Thyroid gland (tissue), 4 donors: ENCODE results near the gene ADGRG7.

Experiments used
- POLR2A ChIP-seq, 2 donors: fragments of 450-650 bp; IDR thresholded peaks; one replicate each; pipeline ENCODE4 v1.6.1; 2017; ENCODE audit warnings: antibody characterized with exemption in 2 of 2, mild to moderate bottlenecking in 2 of 2, moderate library complexity in 1 of 2
- TF ChIP-seq, protein P1 (sequence below), 6 experiments: fragments of 200-600 bp in 3 of 6; fragments of 450-650 bp in 3 of 6; sonication (generic) in 3 of 6; IDR thresholded peaks; one replicate each; pipeline ENCODE4 v1.5.1; 2016 to 2019; ENCODE audit warnings: antibody characterized with exemption in 6 of 6, mild to moderate bottlenecking in 2 of 6, inconsistent platforms in 1 of 6, moderate library complexity in 1 of 6

DNA sequence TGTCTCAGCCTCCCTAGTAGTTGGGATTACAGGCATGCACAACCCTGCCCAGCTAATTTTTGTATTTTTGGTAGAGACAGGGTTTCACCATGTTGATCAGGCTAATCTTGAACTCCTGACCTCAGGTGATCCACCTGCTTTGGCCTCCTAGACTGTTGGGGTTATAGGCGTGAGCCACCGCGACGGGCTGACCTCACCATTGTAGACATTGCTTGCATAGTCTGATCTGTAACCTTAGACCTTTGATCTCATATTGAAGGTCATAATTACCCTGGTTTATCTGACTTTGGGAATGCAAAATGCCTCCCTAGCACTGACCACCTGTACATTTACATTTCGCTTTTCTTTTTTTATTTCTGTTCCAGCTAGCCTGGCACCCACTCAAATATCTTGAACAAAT is 31.2 kb downstream of the ADGRG7 start:
- TF ChIP-seq, protein P1, sequence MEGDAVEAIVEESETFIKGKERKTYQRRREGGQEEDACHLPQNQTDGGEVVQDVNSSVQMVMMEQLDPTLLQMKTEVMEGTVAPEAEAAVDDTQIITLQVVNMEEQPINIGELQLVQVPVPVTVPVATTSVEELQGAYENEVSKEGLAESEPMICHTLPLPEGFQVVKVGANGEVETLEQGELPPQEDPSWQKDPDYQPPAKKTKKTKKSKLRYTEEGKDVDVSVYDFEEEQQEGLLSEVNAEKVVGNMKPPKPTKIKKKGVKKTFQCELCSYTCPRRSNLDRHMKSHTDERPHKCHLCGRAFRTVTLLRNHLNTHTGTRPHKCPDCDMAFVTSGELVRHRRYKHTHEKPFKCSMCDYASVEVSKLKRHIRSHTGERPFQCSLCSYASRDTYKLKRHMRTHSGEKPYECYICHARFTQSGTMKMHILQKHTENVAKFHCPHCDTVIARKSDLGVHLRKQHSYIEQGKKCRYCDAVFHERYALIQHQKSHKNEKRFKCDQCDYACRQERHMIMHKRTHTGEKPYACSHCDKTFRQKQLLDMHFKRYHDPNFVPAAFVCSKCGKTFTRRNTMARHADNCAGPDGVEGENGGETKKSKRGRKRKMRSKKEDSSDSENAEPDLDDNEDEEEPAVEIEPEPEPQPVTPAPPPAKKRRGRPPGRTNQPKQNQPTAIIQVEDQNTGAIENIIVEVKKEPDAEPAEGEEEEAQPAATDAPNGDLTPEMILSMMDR (IDR thresholded peaks at IDR 0.05): no peak
- TF ChIP-seq POLR2A (IDR thresholded peaks at IDR 0.05): no peak
